GM18909 (cell line): ENCODE data around the gene SH2D1A.
"Not testable (repeated sequence)": the region's sequence is repeated elsewhere in the genome, so short reads cannot be mapped to it uniquely, and the experiment has no call there.

Source experiments
- ATAC-seq: cut with Tn5 transposase; IDR thresholded peaks from one replicate; pipeline ENCODE4 v1.9.1; 2021; ENCODE audit warnings: mild to moderate bottlenecking; ENCODE audit not compliant: unreplicated experiment, poor library complexity

Gene SH2D1A

GRCh38 chrX:124348885-124349453, 2.6 kb downstream of the SH2D1A start:
- no peak for ATAC-seq

- no peak for ATAC-seq
These were observed 8.3 kb downstream of the SH2D1A start for GRCh38 chrX:124354648-124355047.

GRCh38 chrX:124358800-124359383, 12.5 kb downstream of the SH2D1A start:
- peak; percentile 69 for ATAC-seq

- no peak for ATAC-seq
These were observed 15.7 kb downstream of the SH2D1A start for GRCh38 chrX:124362072-124362471.

- ATAC-seq, result no peak
These were observed 16.4 kb downstream of the SH2D1A start for GRCh38 chrX:124362761-124363160.

- no peak for ATAC-seq
These were observed 23.4 kb downstream of the SH2D1A start for GRCh38 chrX:124369722-124370121.

- no peak for ATAC-seq
These were observed 27.0 kb downstream of the SH2D1A start for GRCh38 chrX:124373348-124373747.

- no peak for ATAC-seq
These were observed 32.3 kb downstream of the SH2D1A start for GRCh38 chrX:124378643-124379042.

- ATAC-seq, result no peak
These were observed 37.0 kb downstream of the SH2D1A start for GRCh38 chrX:124383354-124383753.

GRCh38 chrX:124386401-124386800, 40.0 kb downstream of the SH2D1A start:
- ATAC-seq, result no peak

GRCh38 chrX:124388562-124388961, 42.2 kb downstream of the SH2D1A start:
- ATAC-seq, result peak; percentile 84

- no peak for ATAC-seq
These were observed 46.4 kb downstream of the SH2D1A start for GRCh38 chrX:124392794-124393193.

GRCh38 chrX:124393238-124393637, 46.9 kb downstream of the SH2D1A start:
- ATAC-seq, result no peak

- no peak for ATAC-seq
These were observed 47.3 kb downstream of the SH2D1A start for GRCh38 chrX:124393659-124394058.

GRCh38 chrX:124395145-124395880, 49.0 kb downstream of the SH2D1A start:
- peak; percentile 68 for ATAC-seq

- ATAC-seq, result no peak
These were observed 55.3 kb downstream of the SH2D1A start for GRCh38 chrX:124401696-124402095.

- no peak for ATAC-seq
These were observed 59.5 kb downstream of the SH2D1A start for GRCh38 chrX:124405868-124406267.

- ATAC-seq, result peak; percentile 95
These were observed 60.1 kb downstream of the SH2D1A start for GRCh38 chrX:124406294-124407014.

- ATAC-seq, result no peak
These were observed 60.9 kb downstream of the SH2D1A start for GRCh38 chrX:124407226-124407625.

GRCh38 chrX:124408380-124408779, 62.0 kb downstream of the SH2D1A start:
- ATAC-seq, result not testable (repeated sequence)

GRCh38 chrX:124413244-124413643, 66.9 kb downstream of the SH2D1A start:
- no peak for ATAC-seq
